Omental fat pad (tissue), 4 donors: ENCODE measurements around the gene TLR1. TPM values are rescaled to one million over a fixed set of nuclear protein-coding genes. Genes with fewer than 3 reads are reported as not detected.
"Not testable (repeated sequence)": the region's sequence is repeated elsewhere in the genome, so short reads cannot be mapped to it uniquely, and the experiment has no call there.

ENCODE experiments used
- ATAC-seq: fragments of 150-250 bp; one replicate; pipeline ENCODE4 v1.9.1; 2016; ENCODE audit warnings: mild to moderate bottlenecking, moderate library complexity; ENCODE audit not compliant: low FRiP score
- DNase-seq: peaks from one replicate; pipeline ENCODE4 v3.0.0-alpha.2; 2019; ENCODE audit warnings: low spot score
- CTCF ChIP-seq, 3 donors: fragments of 450-650 bp; IDR thresholded peaks; one replicate each; pipeline ENCODE4 v1.5.1; 2016 to 2017; ENCODE audit warnings: antibody characterized with exemption in 3 of 3, mild to moderate bottlenecking in 3 of 3, moderate library complexity in 2 of 3
- total RNA-seq, 4 donors: library from RNA; depleted of rRNA; stranded (reverse); fragments of >200 nt; gene quantifications; one replicate each; pipeline ENCODE4 v1.1.0, GENCODE V29; 2016

TLR1 gene
- total RNA-seq, 4 donors from 2014 or later, result 17.0 to 35.8 (median 27.1) TPM

- no peak for ATAC-seq
Measured at GRCh38 chr4:38783109-38783460, 21.5 kb downstream of the TLR1 start.

GRCh38 chr4:38782452-38783108 is 22.0 kb downstream of the TLR1 start, which contains the start of gene TLR10:
TSS of gene TLR10 (minus strand) at chr4:38782990. CDS start at chr4:38775590, 7,400 bp downstream.
- no peak for ATAC-seq
- DNase-seq, result no peak
- TF ChIP-seq CTCF (IDR thresholded peaks at IDR 0.05), result peak in 2 of 3 donors; percentile 9 to 43

More at GRCh38 chr4:38783109-38783460, 21.5 kb downstream of the TLR1 start:
- peak in 1 of 3 donors; percentile 1 for TF ChIP-seq CTCF (IDR thresholded peaks at IDR 0.05)
- no peak for DNase-seq

DNA sequence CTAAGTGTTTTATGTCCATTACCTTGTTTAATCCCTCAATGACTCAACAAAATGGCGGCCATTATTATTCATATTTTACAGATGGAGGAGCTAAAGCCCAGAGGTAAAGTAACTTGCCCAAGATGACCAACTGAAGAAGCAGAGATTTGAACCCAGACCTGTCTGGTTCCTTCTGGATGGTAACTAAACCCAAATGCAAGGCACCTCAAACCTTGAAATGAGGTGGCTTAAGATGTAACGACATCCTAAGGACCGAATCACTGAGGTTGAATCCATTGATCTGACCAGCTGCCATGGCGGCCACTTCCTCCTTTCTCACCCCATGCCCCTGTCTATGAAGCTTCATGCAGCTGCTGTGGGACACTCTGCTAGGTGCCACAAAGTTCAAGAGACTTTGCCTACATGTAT is 22.7 kb downstream of the TLR1 start:
- no peak for DNase-seq
- no peak for TF ChIP-seq CTCF (IDR thresholded peaks at IDR 0.05)
- no peak for ATAC-seq

GRCh38 chr4:38780833-38781484 is 23.6 kb downstream of the TLR1 start:
- DNase-seq, result no peak
- no peak for ATAC-seq
- TF ChIP-seq CTCF (IDR thresholded peaks at IDR 0.05), result no peak

DNA sequence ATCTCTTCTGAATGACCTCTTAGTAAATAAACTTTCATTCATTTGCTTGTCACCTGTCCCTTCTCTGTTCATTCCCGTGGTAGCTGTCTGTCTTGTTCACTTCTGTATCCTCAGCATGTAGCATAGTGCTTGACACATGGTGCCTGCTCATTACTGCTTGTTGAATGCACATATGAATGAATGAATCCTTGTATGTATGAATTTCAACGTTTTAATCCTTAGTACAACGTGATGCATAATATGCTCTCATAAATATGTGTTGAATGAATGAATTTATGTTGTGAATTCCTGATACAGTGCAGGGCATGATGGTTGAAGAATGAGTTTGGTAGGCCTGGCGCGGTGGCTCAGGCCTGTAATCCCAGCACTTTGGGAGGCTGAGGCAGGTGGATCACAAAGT is 24.8 kb downstream of the TLR1 start:
- TF ChIP-seq CTCF (IDR thresholded peaks at IDR 0.05), result no peak
- ATAC-seq (no peak), DNase-seq (no peak)

GRCh38 chr4:38777925-38778324 is 26.7 kb downstream of the TLR1 start:
- DNase-seq, result not testable (repeated sequence)

GRCh38 chr4:38775326-38775725 is 29.3 kb downstream of the TLR1 start:
- no peak for DNase-seq
- ATAC-seq, result no peak
- TF ChIP-seq CTCF (IDR thresholded peaks at IDR 0.05), result no peak

More at GRCh38 chr4:38777925-38778324, 26.7 kb downstream of the TLR1 start:
- not testable (repeated sequence) for ATAC-seq
